CD4-positive, alpha-beta T cell treated with Interleukin-12 subunit alpha and Interleukin-12 subunit beta, for 1 hour (primary cell): ENCODE measurements around the gene CXCL8.
"Not testable (repeated sequence)": the region's sequence is repeated elsewhere in the genome, so short reads cannot be mapped to it uniquely, and the experiment has no call there.

Experiments
- DNase-seq: peaks from one replicate; pipeline ENCODE4 v3.0.0-alpha.2; 2020

The CXCL8 gene

DNA sequence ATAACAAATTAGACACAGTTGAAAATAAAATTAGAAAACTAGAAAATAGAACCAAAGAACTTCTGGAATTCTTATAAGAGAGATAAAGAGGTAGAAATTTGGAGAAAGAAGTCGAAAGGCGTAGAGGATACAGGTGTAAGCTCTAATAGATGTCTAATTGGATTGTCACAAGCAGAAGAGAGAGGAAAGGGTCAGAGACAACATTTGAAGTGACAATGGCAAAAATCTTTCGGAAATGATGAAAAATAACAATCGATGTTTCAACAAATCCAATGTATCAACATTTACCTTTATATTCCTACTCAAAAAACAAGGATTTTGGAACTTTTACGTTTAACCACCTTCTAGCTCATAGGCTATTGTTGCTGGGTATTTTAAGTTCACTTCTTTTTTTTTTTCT is 3.8 kb downstream of the CXCL8 start:
- no peak for DNase-seq

- DNase-seq: no peak
Measured at GRCh38 chr4:73750730-73751129, 10.4 kb downstream of the CXCL8 start.

DNA sequence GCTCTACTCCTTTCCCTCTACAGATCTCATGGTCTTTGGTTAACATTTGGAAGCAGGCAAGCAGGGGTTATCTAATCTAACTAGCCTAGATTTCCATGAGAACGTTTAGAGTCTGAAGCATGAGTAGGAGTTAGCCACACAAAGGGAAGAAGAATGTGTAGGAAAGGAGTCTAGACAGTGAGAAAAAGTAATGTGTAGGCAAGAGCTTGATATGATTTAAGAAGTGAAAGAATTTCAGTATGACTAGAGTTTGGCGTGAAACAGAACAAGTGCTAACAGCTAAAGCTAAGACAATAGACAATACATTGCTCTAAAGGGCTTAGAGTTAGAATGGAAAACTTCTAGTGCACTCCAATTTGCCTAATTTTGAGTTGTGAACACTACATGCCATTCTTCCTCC is 10.8 kb downstream of the CXCL8 start:
- DNase-seq: no peak

DNA sequence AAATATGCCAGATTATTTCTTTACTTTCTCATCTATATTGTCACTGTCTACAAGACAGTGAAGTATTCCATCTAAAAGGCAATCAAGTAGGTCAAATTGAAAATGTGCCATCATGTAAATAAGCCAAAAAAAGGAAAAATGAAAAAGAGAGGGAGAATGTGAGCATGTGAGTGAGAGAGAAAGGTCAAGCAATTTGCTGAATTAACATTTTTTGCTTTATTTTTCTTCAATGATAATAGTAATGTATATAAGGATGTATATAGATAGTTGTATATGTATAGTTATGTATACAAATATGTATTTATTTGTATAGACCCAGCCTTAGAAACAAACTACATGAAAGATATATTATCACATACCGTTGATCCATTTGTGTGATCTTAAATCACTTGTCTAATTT is 11.5 kb downstream of the CXCL8 start:
- DNase-seq: no peak

- no peak for DNase-seq
Measured at GRCh38 chr4:73752424-73752823, 12.1 kb downstream of the CXCL8 start.

- no peak for DNase-seq
Measured at GRCh38 chr4:73753215-73753614, 12.8 kb downstream of the CXCL8 start.

- DNase-seq: no peak
Measured at GRCh38 chr4:73754934-73755333, 14.6 kb downstream of the CXCL8 start.

DNA sequence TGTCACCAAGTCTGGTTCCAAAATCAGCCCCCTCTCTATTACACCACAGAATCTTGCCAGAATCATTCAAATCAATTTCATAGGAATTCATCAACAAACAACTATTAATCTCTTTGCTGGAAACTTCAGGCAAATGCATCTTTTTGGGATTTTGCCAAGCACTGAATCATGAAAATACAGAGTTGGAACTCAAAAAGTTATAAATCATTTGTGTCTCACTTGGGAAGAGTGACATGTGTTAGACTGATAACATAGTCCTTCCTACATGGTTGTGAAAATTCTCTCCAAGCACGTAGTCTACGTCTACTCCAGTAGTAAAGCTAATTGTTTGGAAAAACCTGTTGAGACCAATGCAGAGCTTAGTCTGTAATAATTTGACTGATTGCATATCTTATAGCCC is 19.0 kb downstream of the CXCL8 start:
- no peak for DNase-seq

- no peak for DNase-seq
Measured at GRCh38 chr4:73761856-73762255, 21.5 kb downstream of the CXCL8 start.

- DNase-seq: peak; percentile 3
Measured at GRCh38 chr4:73762409-73762808, 22.0 kb downstream of the CXCL8 start.

DNA sequence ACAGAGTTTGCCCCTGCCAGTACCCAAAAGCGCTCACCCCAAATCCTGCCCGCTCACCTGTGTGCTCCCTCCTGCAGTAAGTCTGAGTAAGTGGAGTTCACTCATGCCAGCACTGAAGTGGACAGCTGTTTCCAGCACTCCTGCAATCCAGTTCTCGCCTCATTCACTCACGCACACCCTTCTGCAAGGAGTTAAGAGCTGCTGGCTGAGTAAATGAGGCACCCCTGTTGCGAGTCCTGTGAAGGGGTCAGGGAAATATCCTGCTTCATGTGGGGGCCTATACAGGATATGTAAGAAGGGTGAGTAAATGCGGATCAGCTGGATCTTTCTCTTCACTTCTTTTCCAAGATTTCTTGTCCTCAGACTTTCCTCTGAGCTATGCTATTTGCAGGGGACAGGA is 23.5 kb downstream of the CXCL8 start:
- no peak for DNase-seq

DNA sequence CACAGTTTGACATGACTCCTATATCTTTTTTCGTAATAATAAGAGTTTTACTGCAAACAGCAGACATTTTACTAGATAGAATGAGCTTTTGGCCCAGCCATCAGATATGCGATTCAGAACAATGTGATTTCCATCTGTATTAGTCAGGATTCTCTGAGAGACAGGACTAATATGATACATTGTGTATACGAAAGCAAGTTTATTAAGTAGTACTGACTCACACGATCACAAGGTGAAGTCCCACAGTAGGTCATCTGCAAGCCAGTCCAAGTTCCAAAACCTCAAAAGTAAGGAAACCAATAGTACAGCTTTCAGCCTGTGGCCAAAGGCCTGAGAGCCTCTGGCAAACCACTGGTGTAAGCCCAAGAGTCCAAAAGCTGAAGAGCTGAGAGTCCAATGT is 24.1 kb downstream of the CXCL8 start:
- DNase-seq: no peak

DNA sequence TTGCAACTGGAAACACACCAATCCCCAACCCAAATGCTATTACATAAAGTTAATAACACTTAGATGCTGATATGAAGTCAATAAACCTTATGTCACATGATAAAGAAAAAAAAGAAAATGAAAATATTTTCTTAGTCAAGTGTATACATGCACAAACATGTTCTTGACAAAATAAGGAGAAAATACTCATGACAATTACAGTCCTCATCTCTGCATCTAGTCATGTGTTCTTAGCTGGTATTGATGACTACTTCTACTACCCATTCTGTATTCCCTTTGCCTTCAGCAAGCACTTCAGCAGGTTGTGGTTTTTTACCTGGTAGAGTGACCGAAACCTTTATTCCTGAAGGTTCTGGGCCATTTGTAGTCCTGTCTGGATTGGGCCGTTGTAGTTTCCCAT is 24.9 kb downstream of the CXCL8 start:
- no peak for DNase-seq

- DNase-seq: no peak
Measured at GRCh38 chr4:73770917-73771316, 30.5 kb downstream of the CXCL8 start.

DNA sequence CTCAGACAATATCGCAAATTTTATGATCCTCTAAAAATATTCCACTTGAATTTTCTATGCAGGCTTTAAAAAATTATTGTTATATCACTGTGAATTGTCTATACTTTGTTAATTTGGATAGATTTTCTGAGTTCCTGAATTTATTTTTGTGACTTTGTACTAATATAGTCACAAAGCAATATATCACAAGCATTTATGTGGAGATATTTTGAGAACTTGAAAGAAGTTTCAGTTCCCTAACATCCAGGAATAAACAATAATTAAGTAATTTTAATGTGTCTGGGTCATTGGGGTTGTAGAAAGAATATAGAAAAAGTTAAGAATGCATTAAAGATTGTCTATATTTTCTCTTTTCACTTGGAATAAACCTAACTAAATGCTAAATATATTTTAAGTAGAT is 32.0 kb downstream of the CXCL8 start:
- no peak for DNase-seq

GRCh38 chr4:73774406-73774805 is 34.0 kb downstream of the CXCL8 start:
- not testable (repeated sequence) for DNase-seq

- DNase-seq: no peak
Measured at GRCh38 chr4:73776321-73776729, 36.0 kb downstream of the CXCL8 start.

DNA sequence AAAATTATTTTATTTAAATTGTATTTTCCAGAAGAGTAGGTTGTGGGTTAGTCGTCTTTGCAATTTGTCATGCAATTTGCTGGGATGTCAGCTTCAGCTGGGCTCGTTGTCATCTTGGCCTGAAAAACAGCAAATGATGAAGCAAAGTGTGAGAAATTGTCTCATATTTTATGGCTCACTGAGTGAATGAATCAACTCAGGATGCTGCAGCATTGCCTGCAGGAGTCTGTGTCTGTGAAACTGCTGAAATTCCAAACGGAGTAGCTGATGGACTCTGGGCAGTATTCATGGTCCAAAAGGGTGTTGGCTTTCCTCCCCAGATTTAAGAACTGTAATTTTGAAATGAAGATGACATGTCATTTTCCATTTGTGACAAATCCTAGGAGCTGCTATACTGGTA is 37.2 kb downstream of the CXCL8 start:
- DNase-seq: no peak

GRCh38 chr4:73780243-73780642 is 39.9 kb downstream of the CXCL8 start:
- no peak for DNase-seq

GRCh38 chr4:73780834-73781233 is 40.5 kb downstream of the CXCL8 start:
- DNase-seq: no peak

DNA sequence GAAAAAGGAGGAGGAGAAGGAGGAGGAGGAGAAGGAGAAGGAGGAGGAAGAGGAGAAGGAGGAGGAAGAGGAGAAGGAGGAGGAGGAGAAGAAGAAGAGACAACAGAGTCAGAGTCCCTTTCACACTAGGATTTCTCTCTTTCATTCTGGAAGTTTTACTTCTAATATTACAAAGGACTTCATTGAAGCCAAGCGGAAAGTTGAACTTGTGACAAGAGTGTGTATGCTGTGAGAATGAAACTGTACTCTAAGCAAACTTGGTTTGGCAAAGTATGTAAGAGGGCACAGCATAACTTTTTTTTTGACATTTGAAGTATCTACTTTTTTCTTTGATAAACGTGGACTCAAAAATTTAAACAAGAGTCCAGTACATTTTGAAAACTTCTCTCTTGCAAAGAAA is 48.0 kb downstream of the CXCL8 start:
- DNase-seq: no peak
